ENCODE data around the gene EMILIN1. TPM values are rescaled to one million over a fixed set of nuclear protein-coding genes. Genes with fewer than 3 reads are reported as not detected.
A peak's percentile ranks its signal among the peaks of the same experiment; 100 is the strongest.

Gene EMILIN1
- total and polyA plus RNA-seq, 2 experiments from 2014 or later = 3.2 to 15.4 TPM

DNA sequence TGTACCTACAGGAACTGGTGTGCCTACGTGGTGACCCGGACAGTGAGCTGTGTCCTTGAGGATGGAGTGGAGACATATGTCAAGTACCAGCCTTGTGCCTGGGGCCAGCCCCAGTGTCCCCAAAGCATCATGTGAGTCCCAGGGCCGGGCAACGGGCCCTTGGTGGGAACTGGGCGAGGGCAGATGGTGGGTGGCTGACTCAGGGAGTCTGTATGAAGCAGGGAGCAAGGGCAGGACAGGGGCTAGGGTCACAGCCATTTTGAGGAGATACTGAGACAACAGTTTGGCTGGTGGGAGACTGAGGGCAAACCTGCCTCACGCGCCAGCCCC lies 1.7 kb downstream of the EMILIN1 start:
- H3K27me3 ChIP-seq (ENCODE audit: insufficient read depth) = peaks cover 8% of the 10 kb centered on the region
- Mint-ChIP-seq H3K36me3 (ENCODE audit: low read depth) (no peaks in the 10 kb centered on the region), H3K9me3 (no peaks in the 10 kb centered on the region; the same call in 2 of the 3 replicates), H3K27me3 (ENCODE audit: insufficient read depth, low read depth, poor library complexity) (peaks cover 23% of the 10 kb centered on the region), H3K4me1 (peaks cover 36% of the 10 kb centered on the region), H3K27ac (0 out of 2 replicates have a peak overlapping the region, but pooled peaks have one; percentile 31), H3K4me3 (no peak overlapping the region; the same call in 2 of the 3 replicates)
- no peak overlapping the region for H3K4me2 ChIP-seq
- TF ChIP-seq EZH2 (IDR thresholded peaks at IDR 0.05; ENCODE audit: low read depth, unreplicated experiment) = no peak
- no peak for TF ChIP-seq EZH2phosphoT487 (IDR thresholded peaks at IDR 0.05; ENCODE audit: unreplicated experiment)
- no peak for TF ChIP-seq ZNF331 (CRISPR knock-in tag; IDR thresholded peaks at IDR 0.05; ENCODE audit: low read depth)
- H3K4me3 ChIP-seq = no peak overlapping the region
- 0 out of 2 replicates have a peak, but pooled peaks cover 2% of the 10 kb centered on the region for H3F3A ChIP-seq (replicated peaks; ENCODE audit: low read depth)
- H3K27ac ChIP-seq (ENCODE audit: low read depth) = no peak overlapping the region
- ATAC-seq (no peak), DNase-seq (ENCODE audit: low spot score) (no peak)
- no peaks in the 10 kb centered on the region for H3K9me2 ChIP-seq (ENCODE audit: insufficient read depth)
- no peaks in the 10 kb centered on the region for H3K79me2 ChIP-seq (replicated peaks; ENCODE audit: insufficient read depth)
- H2AFZ ChIP-seq = no peak overlapping the region
- peaks cover 7% of the 10 kb centered on the region for H3K4me1 ChIP-seq (ENCODE audit: insufficient read depth)
- no peaks in the 10 kb centered on the region for H3K36me3 ChIP-seq (ENCODE audit: insufficient read depth)
- H4K20me1 ChIP-seq (replicated peaks; ENCODE audit: insufficient read depth) = no peaks in the 10 kb centered on the region

DNA sequence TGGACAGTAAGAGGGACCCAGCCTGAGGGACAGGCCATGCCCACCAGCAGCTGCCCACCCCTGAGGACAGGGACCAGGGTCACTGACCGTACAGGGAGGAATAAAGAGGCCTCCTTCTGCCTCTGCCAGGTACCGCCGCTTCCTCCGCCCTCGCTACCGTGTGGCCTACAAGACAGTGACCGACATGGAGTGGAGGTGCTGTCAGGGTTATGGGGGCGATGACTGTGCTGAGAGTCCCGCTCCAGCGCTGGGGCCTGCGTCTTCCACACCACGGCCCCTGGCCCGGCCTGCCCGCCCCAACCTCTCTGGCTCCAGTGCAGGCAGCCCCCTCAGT lies 2.2 kb downstream of the EMILIN1 start:
- H3K27ac Mint-ChIP-seq = peak overlapping the region; percentile 15; the same call in 1 of the 2 replicates
- no peak overlapping the region for H3K27ac ChIP-seq (ENCODE audit: low read depth)

More for the DNA sequence above, 2.2 kb downstream of the EMILIN1 start:
- DNase-seq (ENCODE audit: low spot score) (no peak), ATAC-seq (no peak)
- Mint-ChIP-seq H3K9me3 (no peaks in the 10 kb centered on the region; the same call in 2 of the 3 replicates), H3K27me3 (ENCODE audit: insufficient read depth, low read depth, poor library complexity) (peaks cover 27% of the 10 kb centered on the region), H3K4me1 (peaks cover 40% of the 10 kb centered on the region), H3K36me3 (ENCODE audit: low read depth) (no peaks in the 10 kb centered on the region), H3K4me3 (no peak overlapping the region)
- Histone ChIP-seq H4K20me1 (replicated peaks; ENCODE audit: insufficient read depth) (no peaks in the 10 kb centered on the region), H3K36me3 (ENCODE audit: insufficient read depth) (no peaks in the 10 kb centered on the region), H3K4me1 (ENCODE audit: insufficient read depth) (peaks cover 11% of the 10 kb centered on the region), H3K79me2 (replicated peaks; ENCODE audit: insufficient read depth) (no peaks in the 10 kb centered on the region), H3F3A (replicated peaks; ENCODE audit: low read depth) (0 out of 2 replicates have a peak, but pooled peaks cover 3% of the 10 kb centered on the region), H3K27me3 (ENCODE audit: insufficient read depth) (peaks cover 11% of the 10 kb centered on the region), H3K4me2 (0 out of 2 replicates have a peak overlapping the region, but pooled peaks have one; percentile 19), H2AFZ (no peak overlapping the region; the same call in 1 of the 2 replicates), H3K9me2 (ENCODE audit: insufficient read depth) (no peaks in the 10 kb centered on the region), H3K4me3 (no peak overlapping the region)
- no peak for TF ChIP-seq EZH2 (IDR thresholded peaks at IDR 0.05; ENCODE audit: low read depth, unreplicated experiment)
- no peak for TF ChIP-seq POLR2AphosphoS5 (IDR thresholded peaks at IDR 0.05; ENCODE audit: low read depth)
- no peak for TF ChIP-seq ZNF114 (CRISPR knock-in tag; IDR thresholded peaks at IDR 0.05)
- TF ChIP-seq, protein P1, sequence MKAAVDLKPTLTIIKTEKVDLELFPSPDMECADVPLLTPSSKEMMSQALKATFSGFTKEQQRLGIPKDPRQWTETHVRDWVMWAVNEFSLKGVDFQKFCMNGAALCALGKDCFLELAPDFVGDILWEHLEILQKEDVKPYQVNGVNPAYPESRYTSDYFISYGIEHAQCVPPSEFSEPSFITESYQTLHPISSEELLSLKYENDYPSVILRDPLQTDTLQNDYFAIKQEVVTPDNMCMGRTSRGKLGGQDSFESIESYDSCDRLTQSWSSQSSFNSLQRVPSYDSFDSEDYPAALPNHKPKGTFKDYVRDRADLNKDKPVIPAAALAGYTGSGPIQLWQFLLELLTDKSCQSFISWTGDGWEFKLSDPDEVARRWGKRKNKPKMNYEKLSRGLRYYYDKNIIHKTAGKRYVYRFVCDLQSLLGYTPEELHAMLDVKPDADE (IDR thresholded peaks at IDR 0.05) = no peak
- no peak for TF ChIP-seq JUNB (IDR thresholded peaks at IDR 0.05; ENCODE audit: unreplicated experiment)
- no peak for TF ChIP-seq ZNF331 (CRISPR knock-in tag; IDR thresholded peaks at IDR 0.05; ENCODE audit: low read depth)
- TF ChIP-seq, protein P2, sequence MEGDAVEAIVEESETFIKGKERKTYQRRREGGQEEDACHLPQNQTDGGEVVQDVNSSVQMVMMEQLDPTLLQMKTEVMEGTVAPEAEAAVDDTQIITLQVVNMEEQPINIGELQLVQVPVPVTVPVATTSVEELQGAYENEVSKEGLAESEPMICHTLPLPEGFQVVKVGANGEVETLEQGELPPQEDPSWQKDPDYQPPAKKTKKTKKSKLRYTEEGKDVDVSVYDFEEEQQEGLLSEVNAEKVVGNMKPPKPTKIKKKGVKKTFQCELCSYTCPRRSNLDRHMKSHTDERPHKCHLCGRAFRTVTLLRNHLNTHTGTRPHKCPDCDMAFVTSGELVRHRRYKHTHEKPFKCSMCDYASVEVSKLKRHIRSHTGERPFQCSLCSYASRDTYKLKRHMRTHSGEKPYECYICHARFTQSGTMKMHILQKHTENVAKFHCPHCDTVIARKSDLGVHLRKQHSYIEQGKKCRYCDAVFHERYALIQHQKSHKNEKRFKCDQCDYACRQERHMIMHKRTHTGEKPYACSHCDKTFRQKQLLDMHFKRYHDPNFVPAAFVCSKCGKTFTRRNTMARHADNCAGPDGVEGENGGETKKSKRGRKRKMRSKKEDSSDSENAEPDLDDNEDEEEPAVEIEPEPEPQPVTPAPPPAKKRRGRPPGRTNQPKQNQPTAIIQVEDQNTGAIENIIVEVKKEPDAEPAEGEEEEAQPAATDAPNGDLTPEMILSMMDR (conservative IDR thresholded peaks at IDR 0.05; ENCODE audit: low read depth in 2 of 2) = no peak
- no peak for TF ChIP-seq CREB1 (CRISPR knock-in tag; IDR thresholded peaks at IDR 0.05; ENCODE audit: low read depth)
- no peak for TF ChIP-seq EZH2phosphoT487 (IDR thresholded peaks at IDR 0.05; ENCODE audit: unreplicated experiment)
- no peak for TF ChIP-seq STAT1 (IDR thresholded peaks at IDR 0.05; ENCODE audit: unreplicated experiment)
- no peak for TF ChIP-seq NANOG (IDR thresholded peaks at IDR 0.05; ENCODE audit: borderline replicate concordance)
- TF ChIP-seq, protein P3, sequence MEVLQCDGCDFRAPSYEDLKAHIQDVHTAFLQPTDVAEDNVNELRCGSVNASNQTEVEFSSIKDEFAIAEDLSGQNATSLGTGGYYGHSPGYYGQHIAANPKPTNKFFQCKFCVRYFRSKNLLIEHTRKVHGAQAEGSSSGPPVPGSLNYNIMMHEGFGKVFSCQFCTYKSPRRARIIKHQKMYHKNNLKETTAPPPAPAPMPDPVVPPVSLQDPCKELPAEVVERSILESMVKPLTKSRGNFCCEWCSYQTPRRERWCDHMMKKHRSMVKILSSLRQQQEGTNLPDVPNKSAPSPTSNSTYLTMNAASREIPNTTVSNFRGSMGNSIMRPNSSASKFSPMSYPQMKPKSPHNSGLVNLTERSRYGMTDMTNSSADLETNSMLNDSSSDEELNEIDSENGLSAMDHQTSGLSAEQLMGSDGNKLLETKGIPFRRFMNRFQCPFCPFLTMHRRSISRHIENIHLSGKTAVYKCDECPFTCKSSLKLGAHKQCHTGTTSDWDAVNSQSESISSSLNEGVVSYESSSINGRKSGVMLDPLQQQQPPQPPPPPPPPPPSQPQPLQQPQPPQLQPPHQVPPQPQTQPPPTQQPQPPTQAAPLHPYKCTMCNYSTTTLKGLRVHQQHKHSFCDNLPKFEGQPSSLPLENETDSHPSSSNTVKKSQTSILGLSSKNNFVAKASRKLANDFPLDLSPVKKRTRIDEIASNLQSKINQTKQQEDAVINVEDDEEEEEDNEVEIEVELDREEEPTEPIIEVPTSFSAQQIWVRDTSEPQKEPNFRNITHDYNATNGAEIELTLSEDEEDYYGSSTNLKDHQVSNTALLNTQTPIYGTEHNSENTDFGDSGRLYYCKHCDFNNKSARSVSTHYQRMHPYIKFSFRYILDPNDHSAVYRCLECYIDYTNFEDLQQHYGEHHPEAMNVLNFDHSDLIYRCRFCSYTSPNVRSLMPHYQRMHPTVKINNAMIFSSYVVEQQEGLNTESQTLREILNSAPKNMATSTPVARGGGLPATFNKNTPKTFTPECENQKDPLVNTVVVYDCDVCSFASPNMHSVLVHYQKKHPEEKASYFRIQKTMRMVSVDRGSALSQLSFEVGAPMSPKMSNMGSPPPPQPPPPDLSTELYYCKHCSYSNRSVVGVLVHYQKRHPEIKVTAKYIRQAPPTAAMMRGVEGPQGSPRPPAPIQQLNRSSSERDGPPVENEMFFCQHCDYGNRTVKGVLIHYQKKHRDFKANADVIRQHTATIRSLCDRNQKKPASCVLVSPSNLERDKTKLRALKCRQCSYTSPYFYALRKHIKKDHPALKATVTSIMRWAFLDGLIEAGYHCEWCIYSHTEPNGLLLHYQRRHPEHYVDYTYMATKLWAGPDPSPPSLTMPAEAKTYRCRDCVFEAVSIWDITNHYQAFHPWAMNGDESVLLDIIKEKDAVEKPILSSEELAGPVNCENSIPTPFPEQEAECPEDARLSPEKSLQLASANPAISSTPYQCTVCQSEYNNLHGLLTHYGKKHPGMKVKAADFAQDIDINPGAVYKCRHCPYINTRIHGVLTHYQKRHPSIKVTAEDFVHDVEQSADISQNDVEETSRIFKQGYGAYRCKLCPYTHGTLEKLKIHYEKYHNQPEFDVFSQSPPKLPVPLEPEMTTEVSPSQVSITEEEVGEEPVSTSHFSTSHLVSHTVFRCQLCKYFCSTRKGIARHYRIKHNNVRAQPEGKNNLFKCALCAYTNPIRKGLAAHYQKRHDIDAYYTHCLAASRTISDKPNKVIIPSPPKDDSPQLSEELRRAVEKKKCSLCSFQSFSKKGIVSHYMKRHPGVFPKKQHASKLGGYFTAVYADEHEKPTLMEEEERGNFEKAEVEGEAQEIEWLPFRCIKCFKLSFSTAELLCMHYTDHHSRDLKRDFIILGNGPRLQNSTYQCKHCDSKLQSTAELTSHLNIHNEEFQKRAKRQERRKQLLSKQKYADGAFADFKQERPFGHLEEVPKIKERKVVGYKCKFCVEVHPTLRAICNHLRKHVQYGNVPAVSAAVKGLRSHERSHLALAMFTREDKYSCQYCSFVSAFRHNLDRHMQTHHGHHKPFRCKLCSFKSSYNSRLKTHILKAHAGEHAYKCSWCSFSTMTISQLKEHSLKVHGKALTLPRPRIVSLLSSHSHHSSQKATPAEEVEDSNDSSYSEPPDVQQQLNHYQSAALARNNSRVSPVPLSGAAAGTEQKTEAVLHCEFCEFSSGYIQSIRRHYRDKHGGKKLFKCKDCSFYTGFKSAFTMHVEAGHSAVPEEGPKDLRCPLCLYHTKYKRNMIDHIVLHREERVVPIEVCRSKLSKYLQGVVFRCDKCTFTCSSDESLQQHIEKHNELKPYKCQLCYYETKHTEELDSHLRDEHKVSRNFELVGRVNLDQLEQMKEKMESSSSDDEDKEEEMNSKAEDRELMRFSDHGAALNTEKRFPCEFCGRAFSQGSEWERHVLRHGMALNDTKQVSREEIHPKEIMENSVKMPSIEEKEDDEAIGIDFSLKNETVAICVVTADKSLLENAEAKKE (CRISPR knock-in tag; IDR thresholded peaks at IDR 0.05) = no peak

All from GM23338 (cell line).